CD4-positive, alpha-beta T cell treated with Interleukin-6 at 100 ng/mL for 8 hours (primary cell): ENCODE results near the gene LIMS2.

Source experiments
- DNase-seq: peaks from one replicate; pipeline ENCODE4 v3.0.0-alpha.2; 2020; ENCODE audit warnings: mixed read lengths, low spot score

Gene LIMS2

GRCh38 chr2:127645395-127646291 lies 29.7 kb downstream of the LIMS2 start, which contains the start of gene GPR17:
Gene GPR17 (plus strand): TSS chr2:127646153. CDS start chr2:127650736, 4,583 bp downstream.
- DNase-seq = no peak

- no peak for DNase-seq
These were observed 30.3 kb downstream of the LIMS2 start for GRCh38 chr2:127645026-127645394.

GRCh38 chr2:127644066-127645025 lies 31.0 kb downstream of the LIMS2 start:
- DNase-seq = no peak

GRCh38 chr2:127643439-127644065 lies 31.8 kb downstream of the LIMS2 start:
- no peak for DNase-seq

- no peak for DNase-seq
These were observed 32.5 kb downstream of the LIMS2 start for GRCh38 chr2:127642706-127643438.

- peak; percentile 68 for DNase-seq
These were observed 33.4 kb downstream of the LIMS2 start for GRCh38 chr2:127641846-127642507.

- no peak for DNase-seq
These were observed 34.2 kb downstream of the LIMS2 start for GRCh38 chr2:127641133-127641532.

- DNase-seq = peak; percentile 31
These were observed 35.0 kb downstream of the LIMS2 start for GRCh38 chr2:127640082-127641072.

GRCh38 chr2:127639111-127639474 lies 36.2 kb downstream of the LIMS2 start:
- no peak for DNase-seq

GRCh38 chr2:127638361-127639110 lies 36.8 kb downstream of the LIMS2 start:
- no peak for DNase-seq

- DNase-seq = peak; percentile 17
These were observed 37.5 kb downstream of the LIMS2 start for GRCh38 chr2:127637725-127638252.

- no peak for DNase-seq
These were observed 38.1 kb downstream of the LIMS2 start for GRCh38 chr2:127637236-127637630.

GRCh38 chr2:127636248-127637235 lies 38.8 kb downstream of the LIMS2 start:
- DNase-seq = no peak

- no peak for DNase-seq
These were observed 39.7 kb downstream of the LIMS2 start for GRCh38 chr2:127635380-127636237.

- no peak for DNase-seq
These were observed 40.5 kb downstream of the LIMS2 start for GRCh38 chr2:127634626-127635379.
